Neural progenitor cell (in vitro differentiated cells): Measurements from ENCODE around the gene GSE1. TPM values are rescaled to one million over a fixed set of nuclear protein-coding genes. Genes with fewer than 3 reads are reported as not detected.

Experiments
- DNase-seq: peaks from one replicate; pipeline ENCODE4 v3.0.0-alpha.2; 2016; ENCODE audit warnings: low spot score
- H2AFZ ChIP-seq: fragments of 200-600 bp; sonication (generic); replicated peaks from 2 replicates; pipeline ENCODE4 v1.6.1; 2016; ENCODE audit warnings: antibody characterized with exemption
- H3F3A ChIP-seq: fragments of 200-600 bp; sonication (generic); 2 replicates; pipeline ENCODE4 v1.6.1; 2016; ENCODE audit warnings: antibody characterized with exemption, low read depth
- H3K27ac ChIP-seq: fragments of 200-600 bp; sonication (generic); 2 replicates; pipeline ENCODE4 v1.5.1; 2016; ENCODE audit warnings: mild to moderate bottlenecking
- H3K27me3 ChIP-seq: fragments of 200-600 bp; sonication (generic); 2 replicates; pipeline ENCODE4 v1.6.1; 2016; ENCODE audit warnings: mild to moderate bottlenecking, moderate library complexity
- H3K36me3 ChIP-seq: fragments of 200-600 bp; sonication (generic); 2 replicates; pipeline ENCODE4 v1.5.1; 2016
- H3K4me1 ChIP-seq: fragments of 200-600 bp; sonication (generic); 2 replicates; pipeline ENCODE4 v1.6.1; 2016; ENCODE audit warnings: mixed run types
- H3K4me2 ChIP-seq: fragments of 200-600 bp; sonication (generic); 2 replicates; pipeline ENCODE4 v1.6.1; 2016
- H3K4me3 ChIP-seq: fragments of 200-600 bp; sonication (generic); 2 replicates; pipeline ENCODE4 v1.5.1; 2016
- H3K79me2 ChIP-seq: fragments of 200-600 bp; sonication (generic); 2 replicates; pipeline ENCODE4 v1.6.1; 2016; ENCODE audit warnings: low read depth
- H3K9ac ChIP-seq: fragments of 200-600 bp; sonication (generic); 2 replicates; pipeline ENCODE4 v1.6.1; 2016
- H3K9me3 ChIP-seq: fragments of 200-600 bp; sonication (generic); 2 replicates; pipeline ENCODE4 v1.5.1; 2016; ENCODE audit warnings: low read depth
- H4K20me1 ChIP-seq: fragments of 200-600 bp; sonication (generic); 2 replicates; pipeline ENCODE4 v1.6.1; 2016; ENCODE audit warnings: low read depth
- H3K27ac Mint-ChIP-seq: 3 replicates; pipeline ENCODE4 v1.8.0; 2021; ENCODE audit warnings: mixed read lengths
- H3K27me3 Mint-ChIP-seq: 2 replicates; pipeline ENCODE4 v1.8.0; 2022; ENCODE audit warnings: low read depth, mild to moderate bottlenecking, inconsistent platforms, moderate library complexity, mixed read lengths; ENCODE audit not compliant: insufficient read depth
- H3K36me3 Mint-ChIP-seq: 3 replicates; pipeline ENCODE4 v1.8.0; 2021; ENCODE audit warnings: mixed read lengths
- H3K4me1 Mint-ChIP-seq: 3 replicates; pipeline ENCODE4 v1.8.0; 2021; ENCODE audit warnings: mixed read lengths
- H3K4me3 Mint-ChIP-seq: 3 replicates; pipeline ENCODE4 v1.8.0; 2021; ENCODE audit warnings: mild to moderate bottlenecking, moderate library complexity, mixed read lengths
- H3K9me3 Mint-ChIP-seq: 3 replicates; pipeline ENCODE4 v1.8.0; 2020; ENCODE audit warnings: mixed read lengths
- CTCF ChIP-seq: fragments of 200-600 bp; sonication (generic); IDR thresholded peaks from 2 replicates; pipeline ENCODE4 v1.5.1; 2017; ENCODE audit warnings: antibody characterized with exemption, mild to moderate bottlenecking
- EZH2 ChIP-seq: fragments of 200-600 bp; sonication (generic); IDR thresholded peaks from 2 replicates; pipeline ENCODE4 v1.6.1; 2017; ENCODE audit warnings: antibody characterized with exemption, mild to moderate bottlenecking, moderate library complexity
- EZH2phosphoT487 ChIP-seq: fragments of 200-600 bp; sonication (generic); IDR thresholded peaks from 2 replicates; pipeline ENCODE4 v1.6.1; 2017; ENCODE audit warnings: antibody characterized with exemption
- total RNA-seq: library from RNA; depleted of rRNA; stranded (reverse); fragments of >200 nt; gene quantifications from 2 replicates; pipeline ENCODE4 v1.2.3, GENCODE V29; 2015; ENCODE audit warnings: low replicate concordance

The GSE1 gene
- total RNA-seq, 1 donor from 2014 or later, result 7.7 TPM

GRCh38 chr16:85652431-85653221 is 39.5 kb downstream of the GSE1 start:
- DNase-seq, result peak; percentile 80

GRCh38 chr16:85653290-85653891 is 40.3 kb downstream of the GSE1 start:
- Mint-ChIP-seq H3K4me3 (no peak overlapping the region), H3K9me3 (no peaks in the 10 kb centered on the region), H3K36me3 (peaks cover 6% of the 10 kb centered on the region), H3K4me1 (peaks cover 22% of the 10 kb centered on the region), H3K27ac (no peak overlapping the region), H3K27me3 (peaks cover 7% of the 10 kb centered on the region)
- H2AFZ ChIP-seq, result no peak overlapping the region
- H3K79me2 ChIP-seq, result no peaks in the 10 kb centered on the region
- no peak overlapping the region for H3K4me2 ChIP-seq
- H3K4me3 ChIP-seq, result no peak overlapping the region
- no peak for DNase-seq
- H3K9me3 ChIP-seq, result no peaks in the 10 kb centered on the region
- H4K20me1 ChIP-seq, result peaks cover 8% of the 10 kb centered on the region
- no peak overlapping the region for H3K27ac ChIP-seq
- H3F3A ChIP-seq, result peaks cover 31% of the 10 kb centered on the region
- H3K4me1 ChIP-seq, result peaks cover 37% of the 10 kb centered on the region
- H3K36me3 ChIP-seq, result no peaks in the 10 kb centered on the region
- no peak overlapping the region for H3K9ac ChIP-seq
- TF ChIP-seq EZH2 (no peak), CTCF (no peak), EZH2phosphoT487 (no peak)
- no peaks in the 10 kb centered on the region for H3K27me3 ChIP-seq

More at GRCh38 chr16:85652431-85653221, 39.5 kb downstream of the GSE1 start:
- no peaks in the 10 kb centered on the region for H3K79me2 ChIP-seq
- Mint-ChIP-seq H3K27me3 (peaks cover 7% of the 10 kb centered on the region), H3K9me3 (no peaks in the 10 kb centered on the region), H3K4me1 (peaks cover 22% of the 10 kb centered on the region), H3K27ac (peak overlapping the region; percentile 90), H3K4me3 (no peak overlapping the region), H3K36me3 (peaks cover 4% of the 10 kb centered on the region)
- peak overlapping the region; percentile 19 for H3K4me2 ChIP-seq
- H4K20me1 ChIP-seq, result peaks cover 8% of the 10 kb centered on the region
- H3K9ac ChIP-seq, result no peak overlapping the region
- H3K4me1 ChIP-seq, result peaks cover 37% of the 10 kb centered on the region
- H2AFZ ChIP-seq, result no peak overlapping the region
- H3K9me3 ChIP-seq, result no peaks in the 10 kb centered on the region
- TF ChIP-seq CTCF (no peak), EZH2 (no peak), EZH2phosphoT487 (no peak)
- peaks cover 31% of the 10 kb centered on the region for H3F3A ChIP-seq
- H3K36me3 ChIP-seq, result no peaks in the 10 kb centered on the region
- peak overlapping the region; percentile 60 for H3K27ac ChIP-seq
- H3K4me3 ChIP-seq, result no peak overlapping the region
- no peaks in the 10 kb centered on the region for H3K27me3 ChIP-seq

- Histone ChIP-seq H3K4me2 (no peak overlapping the region), H3K27ac (no peak overlapping the region), H3K4me3 (no peak overlapping the region), H3K4me1 (peaks cover 31% of the 10 kb centered on the region), H2AFZ (no peak overlapping the region), H4K20me1 (peaks cover 8% of the 10 kb centered on the region), H3K79me2 (no peaks in the 10 kb centered on the region), H3K27me3 (no peaks in the 10 kb centered on the region), H3F3A (peaks cover 39% of the 10 kb centered on the region), H3K36me3 (no peaks in the 10 kb centered on the region), H3K9ac (no peak overlapping the region), H3K9me3 (no peaks in the 10 kb centered on the region)
- no peak overlapping the region for H3K27ac Mint-ChIP-seq
- no peak for DNase-seq
- peaks cover 17% of the 10 kb centered on the region for H3K4me1 Mint-ChIP-seq
- no peaks in the 10 kb centered on the region for H3K9me3 Mint-ChIP-seq
- no peak for TF ChIP-seq EZH2phosphoT487
- TF ChIP-seq CTCF, result no peak
- no peak for TF ChIP-seq EZH2
- H3K36me3 Mint-ChIP-seq, result peaks cover 6% of the 10 kb centered on the region
- H3K27me3 Mint-ChIP-seq, result peaks cover 7% of the 10 kb centered on the region
- H3K4me3 Mint-ChIP-seq, result no peak overlapping the region
These were observed 41.4 kb downstream of the GSE1 start for GRCh38 chr16:85654251-85655095.
